HepG2 (cell line): Measurements from ENCODE around the gene ZBTB7C. TPM values are rescaled to one million over a fixed set of nuclear protein-coding genes. Genes with fewer than 3 reads are reported as not detected.
A peak's percentile ranks its signal among the peaks of the same experiment; 100 is the strongest.

Experiments
- ATAC-seq: fragments of 200-7000 bp; cut with Tn5 transposase; 3 replicates; pipeline ENCODE4 v1.9.1; 2020; ENCODE audit warnings: mild to moderate bottlenecking, moderate library complexity
- BruUV-seq: library from RNA; stranded (reverse); fragments of 400-500 nt; replicated peaks from 2 replicates; lab custom pipeline; 2021; lab: Mats Ljungman, UMichigan
- CTCF ChIA-PET: fragments of 300-600 bp; formaldehyde crosslinking; extraction: SDS; loops from one replicate; lab custom pipeline; 2021; ENCODE audit warnings: low total read pairs, inconsistent platforms, low intra/inter-chr PET ratio; lab: Yijun Ruan, JAX
- POLR2A ChIA-PET: fragments of 350-600 bp; sonication (Branson Sonifier 250); formaldehyde crosslinking; loops from one replicate; lab custom pipeline; 2020; ENCODE audit warnings: antibody characterized with exemption, inconsistent platforms; lab: Yijun Ruan, JAX
- DNase-seq: peaks from one replicate; pipeline ENCODE4 v3.0.0-alpha.2; 2015; ENCODE audit warnings: low spot score
- FAIRE-seq: peaks from 3 replicates; lab custom pipeline; 2011; peaks lifted over from hg19 to GRCh38; lab: Jason Lieb, UNC
- H2AFZ ChIP-seq: one replicate; pipeline ENCODE4 v1.6.1; 2011; ENCODE audit warnings: low read length, inconsistent platforms
- H3K27ac ChIP-seq: fragments of 300-600 bp; 3 replicates; pipeline ENCODE4 v1.8.0; 2011; ENCODE audit warnings: mixed run types, mild to moderate bottlenecking, mixed read lengths, low read length, inconsistent platforms; ENCODE audit not compliant: insufficient read depth; ENCODE audit errors: extremely low read length
- H3K27me3 ChIP-seq, 2 experiments: fragments of 200-600 bp in 1 of 2; 2 replicates in 1 of 2; 3 replicates in 1 of 2; pipeline versions ENCODE4 v1.6.0 to v1.8.0; 2011; ENCODE audit warnings: low read length in 2 of 2, mild to moderate bottlenecking in 2 of 2, moderate library complexity in 2 of 2, inconsistent platforms in 1 of 2; ENCODE audit not compliant: insufficient read depth in 2 of 2, control insufficient read depth in 1 of 2
- H3K36me3 ChIP-seq, 2 experiments: fragments of 200-600 bp in 1 of 2; replicated peaks in 1 of 2; 2 replicates in 1 of 2; 3 replicates in 1 of 2; pipeline versions ENCODE4 v1.5.1 to v1.8.0; 2011; ENCODE audit warnings: low read length in 2 of 2, inconsistent platforms in 1 of 2; ENCODE audit not compliant: insufficient read depth in 2 of 2, control insufficient read depth in 1 of 2
- H3K4me1 ChIP-seq: 2 replicates; pipeline ENCODE4 v1.5.1; 2012; ENCODE audit warnings: low read length, inconsistent platforms; ENCODE audit not compliant: insufficient read depth
- H3K4me2 ChIP-seq: 2 replicates; pipeline ENCODE4 v1.6.0; 2011; ENCODE audit warnings: low read depth, low read length, inconsistent platforms
- H3K4me3 ChIP-seq, 3 experiments: fragments of 200-600 bp in 1 of 3; sonication (generic), shearing (Covaris generic) in 1 of 3; replicated peaks in 1 of 3; 2 replicates each; pipeline ENCODE4 v1.5.1; 2011 to 2016; ENCODE audit warnings: low read length in 3 of 3, inconsistent platforms in 2 of 3, low read depth in 2 of 3, mild to moderate bottlenecking in 2 of 3, control low read depth in 1 of 3, mixed read lengths in 1 of 3; ENCODE audit not compliant: insufficient read depth in 1 of 3
- H3K79me2 ChIP-seq: one replicate; pipeline ENCODE4 v1.6.1; 2011; ENCODE audit warnings: low read length, inconsistent platforms; ENCODE audit not compliant: insufficient read depth
- H3K9ac ChIP-seq: 2 replicates; pipeline ENCODE4 v1.6.0; 2011; ENCODE audit warnings: mild to moderate bottlenecking, low read depth, low read length, inconsistent platforms; ENCODE audit not compliant: insufficient read depth
- H3K9me3 ChIP-seq: 2 replicates; pipeline ENCODE4 v1.5.1; 2012; ENCODE audit warnings: mild to moderate bottlenecking, low read length
- H4K20me1 ChIP-seq: 2 replicates; pipeline ENCODE4 v1.6.0; 2011; ENCODE audit warnings: inconsistent platforms, mild to moderate bottlenecking, low read length, moderate library complexity; ENCODE audit not compliant: insufficient read depth
- ARNT2 ChIP-seq: sonication (generic); formaldehyde crosslinking; IDR thresholded peaks from 2 replicates; pipeline ENCODE4 v1.8.0; 2022; ENCODE audit warnings: mild to moderate bottlenecking, low read depth, missing genetic modification reagents, moderate library complexity
- KMT2B ChIP-seq: IDR thresholded peaks from 2 replicates; pipeline ENCODE4 v1.6.1; 2016; ENCODE audit warnings: missing genetic modification reagents, missing compliant biosample characterization
- MAX ChIP-seq: IDR thresholded peaks from 2 replicates; pipeline ENCODE4 v1.6.1; 2012; ENCODE audit warnings: inconsistent platforms
- TAF15 ChIP-seq: fragments of 200-400 bp; formaldehyde crosslinking; IDR thresholded peaks from one replicate; pipeline ENCODE4 v1.6.1; 2018; ENCODE audit warnings: mild to moderate bottlenecking, low read depth, low read length; ENCODE audit not compliant: poor library complexity, severe bottlenecking
- WGBS: methylation state at CpG from one replicate; pipeline ENCODE4 v1.1.6; 2017; ENCODE audit warnings: low lambda C conversion rate; 5-methylcytosine and 5-hydroxymethylcytosine counted together
- in situ Hi-C: cut with HindIII; loops from 2 replicates; pipeline ENCODE4 v1.10.0; 2017; ENCODE audit warnings: low pct_unique_long_range_greater_than_20kb; ENCODE audit not compliant: extremely low pct_ligation_motif_present
- intact Hi-C: fragments of 100-400 bp; cut with micrococcal nuclease; formaldehyde crosslinking; loops from one replicate; pipeline ENCODE4 v1.10.0; 2022; ENCODE audit not compliant: unreplicated experiment
- polyA plus RNA-seq, 8 experiments: library from polyadenylated mRNA; depleted of rRNA in 3 of 8; stranded (reverse) in 7 of 8; unstranded in 1 of 8; fragments of >200 nt; fragmentation: Illumina TruSeq in 4 of 8; extraction: Trizol in 4 of 8; gene quantifications; 2 replicates each; pipeline versions ENCODE4 v1.2.1 to v1.2.3, GENCODE V29; 2011 to 2016; ENCODE audit warnings: low read depth in 4 of 8, missing spikeins in 1 of 8, mixed read lengths in 1 of 8; ENCODE audit not compliant: insufficient read depth in 1 of 8
- total RNA-seq, 5 experiments: library from RNA; depleted of rRNA; stranded (reverse); fragments of >200 nt; fragmentation: Illumina TruSeq; extraction: Trizol; gene quantifications; 2 replicates each; pipeline ENCODE4 v1.2.3, GENCODE V29; 2016; ENCODE audit warnings: low read depth in 1 of 5
- TF ChIP-seq, protein P1 (sequence below): sonication (generic); formaldehyde crosslinking; IDR thresholded peaks from 2 replicates; pipeline ENCODE4 v1.9.0; 2022; ENCODE audit warnings: missing genetic modification reagents, mild to moderate bottlenecking, borderline replicate concordance

ZBTB7C gene
- total and polyA plus RNA-seq, 2 of the 13 experiments (the other 11 are each of a cell fraction or from before 2014, with no cell fraction given), result 0.01 to 0.04 TPM

GRCh38 chr18:48410095-48410920, 1.1 kb upstream of the ZBTB7C start (continued):
- TF ChIP-seq KMT2B (CRISPR knock-in tag), result no peak

- Histone ChIP-seq H4K20me1 (no peaks in the 10 kb centered on the region; the same call in 1 of the 2 replicates), H3K4me2 (peak overlapping the region; percentile 74), H3K9ac (no peak overlapping the region), H3K79me2 (no peaks in the 10 kb centered on the region), H3K4me1 (peaks cover 6% of the 10 kb centered on the region; the same call in 1 of the 2 replicates), H3K36me3 (no peaks in the 10 kb centered on the region), H3K27ac (no peak overlapping the region), H3K9me3 (no peaks in the 10 kb centered on the region), H3K27me3 (peaks cover 16 to 60% of the 10 kb centered on the region in 2 experiments), H2AFZ (no peak overlapping the region), H3K4me3 (peak overlapping the region; percentile 54 to 74 (median 66))
- peak; percentile 18 for ATAC-seq
- CTCF ChIA-PET, result no interaction called here
- POLR2A ChIA-PET, result no interaction called here
- BruUV-seq, result no TSS peak
- TF ChIP-seq ARNT2 (CRISPR knock-in tag), result 0 out of 2 replicates have a peak, but pooled peaks have one; percentile 16
- TF ChIP-seq, protein P1, sequence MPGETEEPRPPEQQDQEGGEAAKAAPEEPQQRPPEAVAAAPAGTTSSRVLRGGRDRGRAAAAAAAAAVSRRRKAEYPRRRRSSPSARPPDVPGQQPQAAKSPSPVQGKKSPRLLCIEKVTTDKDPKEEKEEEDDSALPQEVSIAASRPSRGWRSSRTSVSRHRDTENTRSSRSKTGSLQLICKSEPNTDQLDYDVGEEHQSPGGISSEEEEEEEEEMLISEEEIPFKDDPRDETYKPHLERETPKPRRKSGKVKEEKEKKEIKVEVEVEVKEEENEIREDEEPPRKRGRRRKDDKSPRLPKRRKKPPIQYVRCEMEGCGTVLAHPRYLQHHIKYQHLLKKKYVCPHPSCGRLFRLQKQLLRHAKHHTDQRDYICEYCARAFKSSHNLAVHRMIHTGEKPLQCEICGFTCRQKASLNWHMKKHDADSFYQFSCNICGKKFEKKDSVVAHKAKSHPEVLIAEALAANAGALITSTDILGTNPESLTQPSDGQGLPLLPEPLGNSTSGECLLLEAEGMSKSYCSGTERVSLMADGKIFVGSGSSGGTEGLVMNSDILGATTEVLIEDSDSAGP, result peak; percentile 97
- 0 out of 2 replicates have a peak, but pooled peaks have one; percentile 2 for TF ChIP-seq MAX
- no peak for TF ChIP-seq TAF15
- TF ChIP-seq, all 625 proteins: peak for 3
- in situ Hi-C loops, result no loop called here
- no peak for DNase-seq
- 0% methylated on average over 29 of the region's 55 CpGs for WGBS
- intact Hi-C loops, result loop anchor here (2.0 kb wide), 1 partner anchor 55 kb away; no protein-coding TSS in a partner anchor
- FAIRE-seq, result no peak
These were observed 460 bp upstream of the ZBTB7C start for GRCh38 chr18:48409591-48410094.
